Kidney tubule cell (primary cell): ENCODE data around the gene RRN3.
A peak's percentile ranks its signal among the peaks of the same experiment; 100 is the strongest.
"Not testable (repeated sequence)": the region's sequence is repeated elsewhere in the genome, so short reads cannot be mapped to it uniquely, and the experiment has no call there.

ENCODE experiments used
- DNase-seq: peaks from one replicate; pipeline ENCODE4 v3.0.0-alpha.2; 2018; ENCODE audit warnings: low spot score

The RRN3 gene

GRCh38 chr16:15027503-15028344 lies 66.3 kb downstream of the RRN3 start:
- DNase-seq = not testable (repeated sequence)

- DNase-seq = not testable (repeated sequence)
Measured at GRCh38 chr16:15027051-15027450, 67.0 kb downstream of the RRN3 start.

GRCh38 chr16:15025234-15025951 lies 68.7 kb downstream of the RRN3 start:
- not testable (repeated sequence) for DNase-seq

GRCh38 chr16:15024858-15025199 lies 69.2 kb downstream of the RRN3 start:
- not testable (repeated sequence) for DNase-seq

- not testable (repeated sequence) for DNase-seq
Measured at GRCh38 chr16:15023381-15024077, 70.5 kb downstream of the RRN3 start.

GRCh38 chr16:15022194-15022593 lies 71.9 kb downstream of the RRN3 start:
- peak; percentile 67 for DNase-seq

- DNase-seq = not testable (repeated sequence)
Measured at GRCh38 chr16:15021429-15021828, 72.6 kb downstream of the RRN3 start.

GRCh38 chr16:15016951-15017580 lies 77.0 kb downstream of the RRN3 start:
- DNase-seq = peak; percentile 35

GRCh38 chr16:15016354-15016753 lies 77.7 kb downstream of the RRN3 start:
- DNase-seq = not testable (repeated sequence)

- not testable (repeated sequence) for DNase-seq
Measured at GRCh38 chr16:15015671-15016070, 78.4 kb downstream of the RRN3 start.

GRCh38 chr16:15012941-15013340 lies 81.1 kb downstream of the RRN3 start:
- not testable (repeated sequence) for DNase-seq
